Activated CD8-positive, alpha-beta memory T cell treated with anti-CD3 and anti-CD28 coated beads, Interleukin-2, amount 50 U/mL, for 4 hours (primary cell): ENCODE measurements around the gene FBXW5.

ENCODE experiments used
- DNase-seq: peaks from one replicate; pipeline ENCODE4 v3.0.0-alpha.2; 2020

FBXW5 gene

DNA sequence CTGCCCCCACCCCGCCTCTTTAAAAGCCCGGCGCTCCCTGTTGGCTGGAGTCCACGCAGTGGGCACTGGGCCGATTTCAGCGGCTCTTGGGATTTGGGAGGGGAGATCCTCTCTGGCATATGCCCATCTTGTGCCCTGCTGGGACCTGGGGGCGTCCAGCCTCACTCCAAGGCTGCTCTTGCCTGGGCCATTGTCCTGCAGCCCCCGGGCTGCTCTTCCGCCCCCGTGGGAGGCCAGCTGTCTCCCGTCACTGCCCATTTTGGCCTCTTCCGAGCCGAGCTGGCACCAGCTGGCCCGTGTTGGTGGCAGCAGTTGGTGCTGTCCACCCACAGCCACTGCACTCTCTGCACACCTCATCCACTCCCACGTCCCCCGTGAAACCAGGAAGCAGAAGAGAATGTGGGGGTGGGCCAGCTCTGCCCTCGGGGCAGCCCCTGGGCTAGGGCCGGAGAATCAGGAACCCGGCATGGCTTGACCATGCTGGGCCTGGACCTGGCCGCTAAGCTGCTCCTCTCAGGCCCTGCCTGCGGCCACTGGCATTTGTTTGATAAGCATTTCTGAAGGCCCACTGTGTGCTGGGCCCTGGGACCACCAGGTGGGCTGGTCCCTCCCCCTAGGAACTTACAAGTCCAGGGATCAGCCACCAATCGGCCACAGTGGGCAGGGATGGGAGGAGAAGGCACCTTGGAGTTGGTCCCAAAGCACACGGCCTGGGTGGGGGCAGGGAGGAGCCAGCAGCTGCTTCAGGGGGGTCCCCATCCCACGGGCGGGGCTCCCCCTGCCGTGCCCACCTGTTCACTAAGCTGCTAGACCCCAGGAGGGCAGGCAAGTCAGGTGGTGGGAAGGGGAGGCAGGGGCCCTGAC is 2.7 kb upstream of the FBXW5 start:
- no peak for DNase-seq

DNA sequence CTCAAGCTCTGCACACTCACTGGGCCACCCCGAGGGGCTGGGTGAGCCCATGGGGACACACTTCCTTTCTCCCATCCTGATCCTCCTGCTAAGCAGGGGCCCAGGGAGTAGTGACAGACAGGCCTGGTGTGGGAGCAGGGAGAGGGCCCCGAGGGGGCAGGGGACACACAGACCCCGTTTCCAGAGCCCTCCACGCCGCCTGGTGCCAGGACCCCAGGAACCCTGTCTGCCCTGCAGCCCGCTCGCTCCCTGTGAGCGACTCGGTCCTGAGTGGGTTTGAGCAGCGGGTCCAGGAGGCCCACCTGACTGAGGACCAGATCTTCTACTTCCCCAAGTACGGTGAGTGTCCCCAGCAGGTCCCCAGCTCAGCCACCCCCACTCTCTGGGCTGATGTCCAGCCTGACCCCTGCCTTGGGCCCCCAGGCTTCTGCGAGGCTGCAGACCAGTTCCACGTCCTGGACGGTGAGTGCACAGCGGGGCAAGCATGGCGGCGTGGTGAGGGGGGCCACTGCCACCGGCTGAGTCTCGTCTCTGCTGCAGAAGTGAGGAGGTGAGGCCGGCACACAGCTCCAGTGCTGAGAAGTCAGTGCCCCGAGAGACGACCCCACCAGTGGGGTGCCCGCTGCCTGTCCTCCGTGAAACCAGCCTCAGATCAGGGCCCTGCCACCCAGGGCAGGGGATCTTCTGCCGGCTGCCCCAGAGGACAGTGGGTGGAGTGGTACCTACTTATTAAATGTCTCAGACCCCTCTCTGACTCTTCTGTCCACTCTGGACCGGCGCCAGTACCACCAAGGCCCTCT is 1.9 kb upstream of the FBXW5 start:
- DNase-seq, result no peak

- DNase-seq, result no peak
These were observed 1.0 kb upstream of the FBXW5 start for GRCh38 chr9:136945333-136946227.

DNA sequence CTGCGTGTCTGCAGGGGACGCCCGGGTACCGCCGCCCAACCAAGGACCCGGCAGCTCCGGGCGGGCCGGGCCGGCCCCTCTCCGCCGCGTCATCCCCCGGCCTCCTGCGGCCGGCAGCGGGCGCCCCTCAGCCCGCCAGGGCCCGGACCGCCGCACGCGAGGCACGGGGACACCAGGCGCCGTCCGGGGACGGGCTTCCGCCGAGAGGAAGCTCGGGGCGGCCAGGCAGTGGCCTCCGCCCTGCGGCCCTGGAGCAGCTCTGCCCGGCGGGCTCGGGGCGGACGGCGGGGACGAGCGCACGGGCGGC is 373 bp downstream of the FBXW5 start:
- no peak for DNase-seq

GRCh38 chr9:136943291-136944211 is 987 bp downstream of the FBXW5 start:
- DNase-seq, result peak; percentile 19

DNA sequence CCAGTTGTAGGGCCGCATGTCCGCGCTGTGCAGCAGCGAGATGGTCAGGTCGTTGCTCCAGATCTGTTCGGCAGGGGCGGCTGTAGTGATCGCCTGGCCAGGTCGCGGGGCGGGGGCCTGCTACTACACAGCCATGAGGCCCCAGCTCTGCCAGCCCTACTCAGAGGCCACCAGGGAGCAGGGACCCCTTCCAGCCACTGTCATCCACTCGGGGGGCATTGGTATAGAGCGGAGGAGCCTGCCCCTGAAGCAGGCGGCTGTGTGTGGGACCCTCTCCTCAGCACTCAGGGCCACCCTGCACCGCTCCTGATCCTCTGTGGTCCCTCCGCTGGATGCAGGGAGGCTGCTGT is 1.7 kb downstream of the FBXW5 start:
- DNase-seq, result no peak

- DNase-seq, result peak; percentile 17
These were observed 2.2 kb downstream of the FBXW5 start for GRCh38 chr9:136942112-136942880.

DNA sequence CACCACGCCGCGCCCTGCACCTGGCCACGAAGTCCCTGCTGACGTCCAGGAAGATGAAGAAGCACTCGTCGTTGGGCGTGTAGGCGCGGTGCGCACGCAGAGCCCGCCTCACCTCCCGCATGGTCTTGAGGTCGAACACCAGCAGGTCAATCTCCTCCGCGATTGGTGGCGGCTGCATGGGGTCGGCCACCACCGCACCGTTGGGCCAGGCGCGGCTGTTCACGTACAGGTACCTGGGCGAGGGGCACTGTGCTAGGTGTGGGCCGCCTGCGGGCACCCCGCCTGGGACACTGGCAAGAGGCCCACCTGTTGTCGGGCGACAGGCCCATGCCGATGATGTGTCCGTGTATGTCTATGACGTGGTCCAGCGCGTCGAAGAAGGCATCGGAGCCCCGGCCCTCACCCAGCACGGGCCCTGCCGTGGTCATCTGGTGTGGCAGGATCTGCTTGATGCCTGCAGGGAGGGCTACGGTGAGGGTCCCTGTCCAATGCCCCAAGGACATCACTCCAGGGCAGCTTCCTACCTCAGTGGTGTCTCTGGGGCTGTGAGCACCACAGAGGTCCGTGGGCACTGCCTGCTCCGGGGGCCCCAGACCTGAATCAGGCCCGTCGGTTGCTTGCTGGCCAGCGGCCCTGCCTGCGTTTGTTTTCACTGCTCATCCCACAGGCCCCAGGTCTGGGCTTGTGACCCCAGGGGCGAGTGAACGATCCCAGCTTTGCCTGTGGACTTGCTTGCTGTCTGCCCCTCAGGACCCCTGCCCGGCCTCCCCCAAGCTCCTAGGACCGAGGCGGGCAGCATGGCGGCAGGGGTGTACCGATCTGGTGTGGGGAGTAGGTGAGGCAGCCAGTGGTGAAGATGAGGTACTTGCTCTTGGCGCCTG is 3.1 kb downstream of the FBXW5 start:
- no peak for DNase-seq

DNA sequence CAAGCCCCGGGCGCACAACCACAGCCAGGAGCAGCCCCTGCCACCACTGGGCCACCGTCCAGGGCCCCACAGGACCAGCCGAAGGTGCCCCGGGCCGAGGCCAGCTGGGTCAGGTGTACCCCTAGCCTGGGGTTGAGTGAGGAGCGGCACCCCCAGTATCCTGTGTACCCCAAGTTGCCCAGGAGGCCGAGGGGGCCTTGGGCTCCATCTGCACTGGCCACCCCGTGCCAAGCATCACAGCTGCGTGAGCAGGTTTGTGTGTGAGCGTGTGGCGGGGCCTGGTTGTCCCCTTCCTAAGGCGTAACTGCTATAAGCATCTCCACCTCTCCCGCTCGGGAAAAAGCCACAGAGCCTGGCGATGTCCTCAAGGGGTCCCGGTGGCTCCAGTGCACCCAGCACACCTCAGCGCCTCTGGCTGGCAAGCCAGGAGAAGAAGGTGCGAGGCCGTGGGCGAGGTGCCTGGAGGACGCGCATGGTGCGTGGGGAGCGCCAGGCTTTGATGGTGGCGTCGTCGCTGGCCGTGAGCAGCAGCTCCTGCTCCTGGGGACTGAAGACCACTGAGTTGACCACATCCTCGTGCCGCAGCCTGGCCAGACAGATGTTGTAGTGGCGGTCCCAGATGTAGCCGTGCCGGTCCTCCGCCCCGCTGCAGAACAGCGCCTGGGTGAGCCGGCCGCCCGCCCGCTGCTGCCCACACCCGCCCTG is 3.9 kb downstream of the FBXW5 start:
- DNase-seq, result no peak

GRCh38 chr9:136939996-136940525 is 4.5 kb downstream of the FBXW5 start:
- DNase-seq, result no peak

GRCh38 chr9:136939431-136939995 is 5.0 kb downstream of the FBXW5 start:
- no peak for DNase-seq

DNA sequence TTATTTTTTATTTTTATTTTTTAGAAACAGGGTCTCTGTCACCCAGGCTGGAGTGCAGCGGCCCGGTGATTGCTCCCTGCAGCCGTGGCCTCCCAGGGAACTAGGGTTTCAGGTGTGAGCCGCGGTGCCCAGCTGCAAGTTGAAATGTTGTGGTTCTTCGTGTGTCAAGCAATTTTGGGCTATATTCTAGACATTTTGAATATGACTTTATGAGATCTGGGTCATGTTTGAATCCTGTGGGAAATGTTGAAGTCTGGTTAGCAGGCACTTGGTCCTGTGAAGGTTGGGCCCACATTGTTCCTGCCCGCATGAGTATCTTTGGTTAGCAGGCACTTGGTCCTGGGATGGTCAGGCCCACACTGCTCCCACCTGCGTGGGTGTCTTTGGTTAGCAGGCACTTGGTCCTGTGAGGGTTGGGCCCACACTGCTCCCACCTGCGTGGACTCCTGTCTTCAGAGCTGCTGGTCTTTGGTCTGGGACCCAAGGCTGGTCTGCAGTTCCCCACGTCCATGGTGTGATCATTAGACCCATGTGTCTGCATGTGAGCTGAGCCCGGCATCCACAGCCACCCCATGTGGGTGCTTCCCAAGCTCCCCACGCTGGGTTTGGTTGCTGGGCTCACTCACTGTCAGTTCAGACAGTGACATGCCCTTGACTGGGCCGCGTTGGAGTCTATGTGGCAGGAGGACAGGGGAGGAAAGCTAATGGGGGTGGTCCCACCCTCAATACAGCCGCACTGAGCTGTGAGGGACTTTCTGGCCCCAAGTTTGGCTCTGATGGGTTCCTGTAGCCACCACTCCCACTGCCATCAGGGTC is 7.1 kb downstream of the FBXW5 start:
- no peak for DNase-seq

DNA sequence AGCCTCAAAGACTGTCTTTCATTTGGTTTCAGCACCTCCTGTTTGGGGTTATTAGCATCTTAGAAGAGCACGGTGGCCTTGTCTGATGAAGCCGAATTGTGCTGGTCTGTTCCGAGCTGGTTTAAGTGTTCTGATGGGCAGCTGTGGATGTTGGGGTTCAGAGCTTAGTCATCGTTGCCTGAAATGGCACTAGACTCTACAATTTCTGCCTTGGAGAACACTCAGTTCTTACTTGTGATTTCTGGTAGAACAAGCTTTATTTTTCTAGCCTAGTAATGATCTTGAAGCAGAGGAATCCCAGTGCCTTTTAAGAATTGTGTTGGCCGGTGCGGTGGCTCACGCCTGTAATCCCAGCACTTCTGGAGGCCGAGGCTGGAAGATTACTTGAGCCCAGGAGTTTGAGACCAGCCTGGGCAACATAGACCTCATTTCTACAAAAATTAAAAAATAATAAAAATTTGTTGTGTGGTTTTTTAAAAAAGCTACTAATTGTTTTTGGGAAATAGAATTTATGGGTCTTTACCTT is 7.8 kb downstream of the FBXW5 start:
- no peak for DNase-seq

DNA sequence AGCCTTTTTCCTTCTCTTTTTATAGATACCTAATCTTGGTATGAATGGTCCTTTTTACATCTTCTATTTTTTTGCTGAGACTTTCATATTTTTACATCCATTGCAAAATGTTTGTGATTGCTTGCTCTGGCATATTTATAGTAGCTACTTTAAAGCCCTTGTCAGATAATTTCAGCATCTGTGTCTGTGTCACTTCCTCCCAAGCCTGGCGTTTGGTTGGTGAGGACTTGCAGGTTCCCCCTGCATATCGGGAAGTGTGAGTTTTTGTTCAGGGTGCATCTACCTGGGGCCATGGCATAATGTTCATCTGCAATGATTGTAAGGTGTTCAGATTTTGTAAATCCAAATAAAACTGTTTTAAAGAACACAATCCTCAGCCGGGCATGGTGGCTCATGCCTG is 8.9 kb downstream of the FBXW5 start:
- DNase-seq, result no peak

- no peak for DNase-seq
These were observed 10.3 kb downstream of the FBXW5 start for GRCh38 chr9:136934277-136934676.

GRCh38 chr9:136931611-136932130 is 12.9 kb downstream of the FBXW5 start:
- DNase-seq, result no peak

DNA sequence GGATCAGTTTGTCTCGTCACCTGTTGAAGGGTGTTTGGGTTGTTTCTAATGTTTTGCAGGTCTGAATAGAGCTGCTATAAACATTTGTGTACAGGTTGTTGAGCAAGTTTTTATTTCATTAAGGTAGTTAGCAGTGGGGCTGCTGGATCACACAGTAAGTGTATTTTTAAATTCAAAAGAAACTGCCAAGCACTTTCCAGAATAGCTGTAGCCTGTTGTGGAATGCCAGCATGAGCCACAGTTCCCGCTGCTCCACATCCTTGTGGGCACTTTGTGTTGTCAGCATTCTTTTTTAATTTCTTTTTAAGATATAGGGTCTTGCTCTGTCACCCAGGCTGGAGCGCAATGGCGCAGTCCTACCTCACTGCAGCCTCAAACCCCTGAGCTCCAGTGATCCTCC is 14.5 kb downstream of the FBXW5 start:
- no peak for DNase-seq

DNA sequence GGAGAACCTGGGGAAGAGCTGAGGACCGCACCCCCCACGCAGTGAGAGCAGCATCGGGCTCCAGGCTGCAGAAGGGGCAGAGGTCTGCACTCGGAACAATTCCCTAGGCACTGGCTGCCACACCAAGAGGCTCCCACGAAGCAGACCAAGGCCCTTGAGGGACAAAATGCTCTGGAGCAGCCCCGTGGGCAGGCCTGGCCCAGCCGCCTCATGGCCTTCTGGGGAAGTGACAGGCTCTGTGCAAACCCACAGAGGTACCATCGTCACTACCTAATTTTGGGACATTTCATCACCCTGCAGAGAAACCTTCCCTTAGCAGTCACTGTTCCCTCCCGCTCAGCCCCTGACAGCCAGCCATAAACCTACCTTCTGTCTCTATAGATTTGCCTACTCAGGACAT is 15.9 kb downstream of the FBXW5 start:
- no peak for DNase-seq
